Activated naive CD4-positive, alpha-beta T cell treated with anti-CD3 and anti-CD28 coated beads, Interleukin-2, amount 50 U/mL, for 24 hours (primary cell): ENCODE results near the gene EPRS1.
"Not testable (repeated sequence)": the region's sequence is repeated elsewhere in the genome, so short reads cannot be mapped to it uniquely, and the experiment has no call there.

Experiments used
- H3K27ac Mint-ChIP-seq: one replicate; pipeline ENCODE4 v1.8.0; 2021; ENCODE audit warnings: mild to moderate bottlenecking, mixed read lengths
- H3K27me3 Mint-ChIP-seq: one replicate; pipeline ENCODE4 v1.8.0; 2021; ENCODE audit warnings: mixed read lengths
- H3K36me3 Mint-ChIP-seq: one replicate; pipeline ENCODE4 v1.8.0; 2021; ENCODE audit warnings: mixed read lengths
- H3K4me1 Mint-ChIP-seq: one replicate; pipeline ENCODE4 v1.8.0; 2021; ENCODE audit warnings: mixed read lengths
- H3K4me3 Mint-ChIP-seq: one replicate; pipeline ENCODE4 v1.8.0; 2021; ENCODE audit warnings: mild to moderate bottlenecking, mixed read lengths
- H3K9me3 Mint-ChIP-seq: one replicate; pipeline ENCODE4 v1.8.0; 2021; ENCODE audit warnings: mixed read lengths

EPRS1 gene

DNA sequence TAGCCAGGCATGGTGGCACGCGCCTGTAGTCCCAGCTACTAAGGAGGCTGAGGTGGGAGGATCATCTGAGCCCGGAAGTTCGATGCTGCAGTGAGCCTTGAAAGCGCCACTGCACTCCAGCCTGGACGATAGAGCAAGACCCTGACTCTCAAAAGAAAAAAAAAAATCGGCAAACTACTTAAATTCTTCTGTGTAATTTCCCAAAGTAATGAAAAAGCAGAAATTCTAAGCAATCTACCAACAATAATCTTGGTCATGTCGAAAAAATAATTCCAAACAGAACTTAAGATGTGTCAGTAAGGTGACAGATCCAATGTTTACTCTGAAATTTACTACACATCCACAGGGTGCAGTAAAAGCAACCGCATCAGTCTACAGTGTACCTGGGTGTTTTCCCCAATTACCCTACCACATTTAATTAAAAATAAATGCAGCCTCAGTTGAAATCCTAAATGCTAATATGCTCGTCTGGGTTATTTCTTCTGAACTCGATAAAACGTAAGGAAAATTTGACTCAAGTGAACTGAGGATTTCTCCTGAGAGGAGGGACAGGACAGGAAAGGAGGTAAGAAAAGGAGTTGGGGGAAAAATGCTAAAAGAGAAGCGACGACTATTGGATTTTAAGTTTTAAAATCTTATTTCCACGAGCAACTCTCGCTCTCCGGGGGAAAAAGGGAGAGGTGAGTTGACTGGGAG is 801 bp downstream of the EPRS1 start:
- peaks cover 7% of the 10 kb centered on the region for H3K36me3 Mint-ChIP-seq
- H3K9me3 Mint-ChIP-seq = no peaks in the 10 kb centered on the region
- no peaks in the 10 kb centered on the region for H3K27me3 Mint-ChIP-seq
- peaks cover 32% of the 10 kb centered on the region for H3K4me1 Mint-ChIP-seq
- H3K4me3 Mint-ChIP-seq = peak overlapping the region; percentile 97
- peak overlapping the region; percentile 99 for H3K27ac Mint-ChIP-seq

DNA sequence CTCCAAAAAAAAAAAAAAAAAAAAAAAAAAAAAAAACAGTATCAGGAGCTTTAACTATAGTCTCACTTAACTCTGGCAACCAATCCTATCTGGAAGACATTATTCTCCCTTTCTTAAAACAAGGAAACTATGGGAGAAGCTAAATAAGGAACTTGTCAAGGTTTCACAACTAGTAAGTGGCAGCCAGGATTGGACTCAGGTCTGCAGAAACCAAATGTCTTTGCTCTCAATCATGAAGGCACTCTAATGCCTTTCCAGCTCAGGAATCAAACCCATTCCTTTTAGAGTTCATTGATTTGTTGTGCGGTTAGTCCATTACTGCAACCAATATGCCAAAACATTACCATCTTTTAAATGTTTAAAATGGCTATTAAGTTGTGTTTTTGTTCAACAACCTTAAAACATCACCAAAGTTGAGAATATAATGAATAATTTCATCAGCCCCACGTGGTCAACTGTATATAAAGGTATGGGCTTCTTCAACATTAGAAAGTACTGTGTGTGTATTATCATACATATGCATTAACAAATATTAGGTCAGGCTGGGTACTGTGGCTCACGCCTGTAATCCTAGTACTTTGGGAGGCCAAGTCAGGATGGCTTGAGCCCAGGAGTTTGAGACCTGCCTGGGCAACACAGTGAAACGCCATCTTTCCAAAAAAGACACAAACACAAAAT is 1.5 kb downstream of the EPRS1 start:
- Mint-ChIP-seq H3K36me3 (peaks cover 7% of the 10 kb centered on the region), H3K9me3 (no peaks in the 10 kb centered on the region), H3K27me3 (no peaks in the 10 kb centered on the region), H3K27ac (peak overlapping the region; percentile 99), H3K4me1 (peaks cover 32% of the 10 kb centered on the region), H3K4me3 (peak overlapping the region; percentile 97)

DNA sequence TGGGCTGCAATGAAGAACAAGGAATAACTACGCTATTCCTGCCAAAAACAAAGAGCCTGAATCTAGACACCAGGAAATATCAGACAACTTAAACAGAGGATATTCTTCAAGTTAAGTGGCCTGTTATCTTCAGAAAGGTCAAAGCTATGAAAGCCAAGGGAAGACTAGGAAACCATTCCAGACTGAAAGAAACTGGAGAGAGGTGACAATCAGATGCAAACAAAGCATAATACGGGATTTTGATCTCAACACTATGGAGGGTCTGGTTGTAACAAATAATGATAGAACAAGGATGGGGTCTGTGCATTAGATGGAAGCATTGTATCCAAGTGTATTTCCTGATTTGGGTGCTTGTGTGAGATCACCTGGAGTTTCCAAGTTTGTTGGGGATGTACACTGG is 2.7 kb downstream of the EPRS1 start:
- Mint-ChIP-seq H3K36me3 (peaks cover 10% of the 10 kb centered on the region), H3K27ac (peak overlapping the region; percentile 79), H3K9me3 (no peaks in the 10 kb centered on the region), H3K4me1 (peaks cover 38% of the 10 kb centered on the region), H3K27me3 (no peaks in the 10 kb centered on the region), H3K4me3 (peak overlapping the region; percentile 83)

DNA sequence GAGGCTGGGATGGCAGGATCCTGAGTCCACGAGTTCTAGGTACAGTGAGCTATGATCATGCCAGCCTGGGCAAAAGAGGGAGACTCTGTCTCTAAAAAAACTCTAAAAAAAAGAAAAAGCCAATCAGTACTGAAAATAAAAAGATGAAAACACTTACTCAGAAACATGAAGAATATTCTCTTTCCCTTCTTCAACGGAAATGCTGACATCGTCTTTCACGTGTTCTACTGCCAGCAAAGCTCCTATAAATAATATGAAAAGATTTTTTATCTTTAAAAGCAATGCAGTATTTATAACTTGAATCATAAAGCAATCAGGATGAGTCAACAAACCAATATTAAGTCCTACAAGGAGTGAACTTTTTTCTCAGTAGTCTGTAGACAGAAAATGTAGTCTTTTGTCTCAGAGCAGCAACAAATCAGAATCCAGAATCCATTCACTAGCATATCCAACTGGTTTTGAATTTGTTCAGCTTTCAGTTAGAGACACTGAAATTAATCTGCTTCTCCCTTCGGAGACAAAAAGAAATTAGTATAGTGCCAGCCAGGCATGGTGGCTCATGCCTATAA is 6.2 kb downstream of the EPRS1 start:
- Mint-ChIP-seq H3K27ac (no peak overlapping the region), H3K4me1 (peaks cover 50% of the 10 kb centered on the region), H3K27me3 (no peaks in the 10 kb centered on the region), H3K9me3 (no peaks in the 10 kb centered on the region), H3K36me3 (peaks cover 13% of the 10 kb centered on the region), H3K4me3 (no peak overlapping the region)

DNA sequence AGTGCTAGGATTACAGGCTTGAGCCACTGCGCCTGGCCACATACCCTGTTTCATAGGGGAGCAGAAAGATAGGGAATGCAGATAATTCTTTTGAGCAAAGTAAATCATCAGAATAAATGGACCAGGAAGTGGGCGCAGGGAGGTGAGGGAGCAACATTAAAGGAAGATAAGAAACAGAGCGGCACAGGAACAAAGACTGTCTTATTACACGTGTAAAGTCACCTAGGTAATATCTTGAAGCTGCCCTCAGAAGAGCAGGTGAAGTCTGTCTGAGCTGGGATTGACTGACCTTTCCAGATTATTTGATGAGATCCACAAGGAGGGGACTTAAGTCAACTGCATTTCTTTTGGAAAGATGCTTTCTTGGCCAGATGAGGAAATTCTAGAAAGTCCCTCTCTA is 7.7 kb downstream of the EPRS1 start:
- Mint-ChIP-seq H3K4me3 (no peak overlapping the region), H3K27me3 (no peaks in the 10 kb centered on the region), H3K36me3 (peaks cover 15% of the 10 kb centered on the region), H3K9me3 (no peaks in the 10 kb centered on the region), H3K27ac (no peak overlapping the region), H3K4me1 (peaks cover 47% of the 10 kb centered on the region)

DNA sequence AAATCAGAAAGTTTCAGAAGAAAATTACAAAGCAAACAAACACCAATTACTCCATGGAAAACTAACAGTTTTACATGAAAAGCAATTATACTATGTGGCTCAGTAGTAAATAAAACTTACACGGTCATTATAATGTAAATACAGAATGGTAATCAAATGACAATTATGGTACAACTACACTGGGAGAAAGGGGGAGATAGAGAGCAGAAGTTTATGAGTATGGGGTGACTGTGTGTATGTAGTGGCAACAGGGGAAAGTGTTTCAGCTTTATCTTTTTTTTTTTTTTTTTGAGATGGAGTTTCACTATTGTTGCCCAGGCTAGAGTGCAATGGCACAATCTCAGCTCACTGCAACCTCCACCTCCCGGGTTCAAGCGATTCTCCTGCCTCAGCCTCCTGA is 8.5 kb downstream of the EPRS1 start:
- Mint-ChIP-seq H3K36me3 (peaks cover 12% of the 10 kb centered on the region), H3K4me1 (peaks cover 38% of the 10 kb centered on the region), H3K27ac (peak overlapping the region; percentile 33), H3K4me3 (peak overlapping the region; percentile 49)
- not testable (repeated sequence) for H3K27me3 Mint-ChIP-seq, H3K9me3 Mint-ChIP-seq

DNA sequence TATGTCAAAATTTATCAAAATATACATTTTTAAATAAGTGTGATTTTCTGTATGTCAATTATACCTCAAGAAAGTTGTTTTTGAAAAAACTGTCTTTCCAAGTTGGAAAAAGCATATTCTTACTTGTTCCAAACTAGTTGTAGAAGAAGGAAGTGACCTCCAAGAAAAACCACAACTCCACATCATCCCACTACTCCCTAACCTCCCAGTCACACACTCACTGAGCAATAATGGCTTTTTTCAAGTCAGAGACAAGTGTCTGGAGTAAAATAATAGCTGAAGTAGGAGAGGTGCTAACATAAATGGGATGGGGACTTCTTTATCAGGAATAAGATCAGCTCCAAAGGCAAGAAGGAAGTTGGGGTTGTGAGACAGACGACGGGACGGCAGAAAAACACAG is 13.4 kb downstream of the EPRS1 start:
- H3K4me1 Mint-ChIP-seq = peaks cover 28% of the 10 kb centered on the region
- peaks cover 21% of the 10 kb centered on the region for H3K36me3 Mint-ChIP-seq
- H3K27ac Mint-ChIP-seq = no peak overlapping the region
- no peaks in the 10 kb centered on the region for H3K27me3 Mint-ChIP-seq
- H3K4me3 Mint-ChIP-seq = no peak overlapping the region
- no peaks in the 10 kb centered on the region for H3K9me3 Mint-ChIP-seq

DNA sequence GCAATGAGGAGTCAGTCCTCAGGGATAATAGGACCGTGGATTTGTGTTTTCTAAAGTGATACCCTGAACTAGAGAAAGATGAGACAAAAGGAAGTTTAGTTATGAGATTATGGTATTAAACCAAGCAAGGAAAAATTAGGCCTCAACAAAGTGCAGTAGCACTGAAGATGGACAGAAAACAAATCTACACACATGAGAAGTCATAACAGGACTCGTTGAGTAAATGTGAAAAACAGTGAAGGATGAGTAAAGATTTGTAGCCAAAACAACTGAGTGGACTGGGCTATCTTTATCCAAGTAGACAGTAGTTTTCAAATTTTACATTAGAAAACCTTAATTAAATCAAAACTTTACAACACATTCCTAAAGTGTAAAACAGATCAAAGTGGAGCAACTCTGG is 15.0 kb downstream of the EPRS1 start:
- no peak overlapping the region for H3K27ac Mint-ChIP-seq
- H3K27me3 Mint-ChIP-seq = no peaks in the 10 kb centered on the region
- peaks cover 15% of the 10 kb centered on the region for H3K36me3 Mint-ChIP-seq
- no peak overlapping the region for H3K4me3 Mint-ChIP-seq
- H3K4me1 Mint-ChIP-seq = peaks cover 15% of the 10 kb centered on the region
- H3K9me3 Mint-ChIP-seq = no peaks in the 10 kb centered on the region

DNA sequence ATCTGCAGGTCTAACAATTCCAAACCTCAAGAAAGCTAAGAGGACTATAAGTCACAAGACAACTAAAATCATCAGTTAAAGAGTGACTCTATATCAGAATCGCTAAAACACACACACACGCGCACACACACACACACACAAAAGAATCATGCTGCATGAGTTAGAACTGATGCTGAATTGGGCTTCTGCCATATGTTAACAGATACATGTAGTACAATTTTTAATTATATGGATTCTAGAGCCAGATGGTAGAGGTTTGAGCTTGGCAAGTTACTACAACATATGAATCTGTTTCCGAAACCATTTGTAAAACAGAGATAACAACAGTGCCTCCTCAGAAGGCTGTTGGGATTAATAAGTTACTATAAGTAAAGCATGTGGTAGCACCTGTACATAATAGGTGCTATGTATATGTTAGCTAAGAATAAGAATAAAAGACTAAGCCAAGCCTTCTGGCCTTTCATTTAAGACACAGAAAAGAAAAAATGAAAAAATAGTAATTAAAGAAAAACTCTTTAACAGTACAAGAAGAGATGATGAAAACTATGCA is 17.9 kb downstream of the EPRS1 start:
- Mint-ChIP-seq H3K27ac (no peak overlapping the region), H3K36me3 (peaks cover 15% of the 10 kb centered on the region), H3K27me3 (no peaks in the 10 kb centered on the region), H3K4me1 (peaks cover 7% of the 10 kb centered on the region), H3K9me3 (no peaks in the 10 kb centered on the region), H3K4me3 (no peak overlapping the region)

DNA sequence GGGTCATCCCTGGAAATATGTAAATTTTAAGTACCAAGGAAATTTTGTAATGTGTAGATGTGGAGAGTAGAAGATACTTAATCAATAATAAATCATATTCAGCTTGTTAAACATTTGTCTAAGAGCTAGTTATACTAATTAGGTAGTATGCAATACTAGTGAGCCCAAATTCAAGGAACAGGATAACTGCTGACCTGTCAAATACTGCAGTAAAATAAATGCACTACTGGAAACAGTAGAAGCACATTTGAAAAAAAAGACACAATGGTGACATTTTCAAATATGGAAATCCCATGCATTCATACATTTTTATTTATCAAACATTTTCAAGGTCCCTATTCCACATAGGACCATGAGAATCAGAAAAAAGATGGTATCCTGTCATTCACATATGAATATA is 27.2 kb downstream of the EPRS1 start:
- H3K9me3 Mint-ChIP-seq = no peaks in the 10 kb centered on the region
- H3K27ac Mint-ChIP-seq = no peak overlapping the region
- peaks cover 31% of the 10 kb centered on the region for H3K36me3 Mint-ChIP-seq
- no peak overlapping the region for H3K4me3 Mint-ChIP-seq
- H3K27me3 Mint-ChIP-seq = no peaks in the 10 kb centered on the region
- H3K4me1 Mint-ChIP-seq = peaks cover 13% of the 10 kb centered on the region

DNA sequence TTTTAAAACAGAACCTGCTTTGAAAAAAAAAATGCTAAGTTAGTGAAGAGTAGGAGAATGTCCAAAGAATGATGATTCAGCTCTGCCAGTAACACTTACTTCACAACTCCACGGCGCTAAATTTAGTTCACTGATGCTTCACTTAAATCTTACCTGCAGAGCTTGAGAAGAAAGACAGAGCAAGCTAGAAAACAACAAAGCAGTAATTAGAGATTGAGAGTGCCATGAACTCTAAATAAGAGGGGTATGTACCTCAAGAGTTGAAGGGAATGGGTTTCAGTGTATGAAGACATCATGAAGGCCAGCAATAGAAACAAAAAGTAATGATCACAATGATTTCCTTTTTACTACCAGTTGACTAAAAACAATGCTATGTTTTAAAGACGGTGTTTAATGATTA is 32.8 kb downstream of the EPRS1 start:
- Mint-ChIP-seq H3K27me3 (no peaks in the 10 kb centered on the region), H3K9me3 (no peaks in the 10 kb centered on the region), H3K4me3 (no peak overlapping the region), H3K36me3 (peaks cover 25% of the 10 kb centered on the region), H3K4me1 (peaks cover 22% of the 10 kb centered on the region), H3K27ac (no peak overlapping the region)

DNA sequence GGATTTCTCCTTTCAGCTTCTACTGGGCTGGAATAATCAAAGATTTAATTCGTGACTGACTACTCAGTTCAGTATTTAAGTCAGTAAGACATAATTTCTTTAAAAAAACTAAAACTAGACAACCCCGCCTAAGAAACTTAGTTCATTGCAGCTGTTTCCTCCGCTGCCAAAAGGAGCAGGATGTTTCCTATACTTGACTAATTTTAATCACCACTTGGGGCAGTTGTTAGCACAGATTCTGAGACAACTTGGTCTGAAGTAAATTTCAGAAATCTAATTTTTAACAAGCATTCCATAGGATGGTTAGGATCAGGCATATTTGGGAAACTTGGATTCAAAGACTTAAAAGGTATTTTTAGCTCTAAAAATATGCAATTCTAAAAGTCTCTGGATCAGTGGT is 34.0 kb downstream of the EPRS1 start:
- Mint-ChIP-seq H3K4me1 (peaks cover 22% of the 10 kb centered on the region), H3K27ac (peak overlapping the region; percentile 72), H3K36me3 (peaks cover 28% of the 10 kb centered on the region), H3K27me3 (no peaks in the 10 kb centered on the region), H3K4me3 (no peak overlapping the region), H3K9me3 (no peaks in the 10 kb centered on the region)

DNA sequence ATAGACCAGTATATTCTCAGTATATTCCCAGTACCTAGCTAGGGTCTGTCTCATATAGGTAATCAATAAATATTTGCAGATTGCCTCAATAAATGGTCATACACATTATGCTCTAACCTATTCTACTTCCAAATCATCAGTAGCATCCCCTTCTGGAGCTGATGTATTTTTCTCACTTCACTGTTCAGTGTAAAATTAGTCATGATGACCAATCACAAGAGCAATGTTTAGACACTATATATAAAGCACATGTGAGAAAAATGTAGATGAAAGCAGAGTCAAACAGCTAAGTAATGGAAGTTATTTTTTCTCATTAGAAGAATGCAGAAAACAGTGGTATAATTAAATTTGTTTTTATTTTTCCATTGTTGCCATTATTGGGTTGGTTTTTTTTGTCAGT is 34.7 kb downstream of the EPRS1 start:
- H3K27ac Mint-ChIP-seq = no peak overlapping the region
- no peaks in the 10 kb centered on the region for H3K9me3 Mint-ChIP-seq
- peaks cover 22% of the 10 kb centered on the region for H3K4me1 Mint-ChIP-seq
- H3K4me3 Mint-ChIP-seq = no peak overlapping the region
- H3K27me3 Mint-ChIP-seq = no peaks in the 10 kb centered on the region
- H3K36me3 Mint-ChIP-seq = peaks cover 31% of the 10 kb centered on the region

DNA sequence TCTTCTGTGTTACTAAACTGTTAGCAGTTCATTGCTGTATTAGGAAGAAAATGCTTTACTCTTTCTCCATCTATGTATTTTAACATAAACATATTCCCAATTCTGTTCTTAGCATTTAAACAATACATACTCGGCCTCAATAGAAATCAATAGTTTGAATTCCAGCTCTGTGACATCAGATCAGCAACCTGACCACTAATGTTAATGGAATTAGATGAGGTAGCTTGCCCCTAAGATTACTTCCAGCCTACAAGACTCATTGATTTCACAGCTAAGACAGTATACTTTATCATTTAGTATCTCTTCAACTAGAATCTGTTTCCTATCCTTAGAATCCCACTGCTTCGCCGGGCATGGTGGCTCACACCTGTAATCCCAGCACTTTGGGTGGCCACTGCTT is 38.9 kb downstream of the EPRS1 start:
- Mint-ChIP-seq H3K27me3 (no peaks in the 10 kb centered on the region), H3K4me3 (no peak overlapping the region), H3K9me3 (no peaks in the 10 kb centered on the region), H3K4me1 (no peaks in the 10 kb centered on the region), H3K36me3 (peaks cover 24% of the 10 kb centered on the region), H3K27ac (no peak overlapping the region)

DNA sequence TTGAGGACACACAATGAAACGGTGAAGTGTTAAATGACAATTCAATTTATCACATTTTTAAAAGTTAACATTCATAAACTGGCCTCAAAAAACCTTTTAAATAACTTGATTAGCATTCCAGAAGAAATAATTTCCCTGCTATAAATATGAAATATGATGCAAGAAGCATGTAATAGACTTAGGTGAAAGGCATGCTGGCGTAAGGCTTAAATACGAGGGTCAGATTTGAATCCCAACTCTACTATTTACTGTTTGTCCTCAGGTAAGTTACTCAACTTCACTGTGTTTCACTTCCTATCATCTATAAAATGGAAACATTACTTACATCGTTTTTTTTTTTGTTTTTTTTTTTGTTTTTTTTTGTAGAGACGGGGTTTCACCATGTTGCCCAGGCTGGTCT is 40.8 kb downstream of the EPRS1 start:
- Mint-ChIP-seq H3K9me3 (no peaks in the 10 kb centered on the region), H3K27ac (no peak overlapping the region), H3K4me3 (no peak overlapping the region), H3K4me1 (no peaks in the 10 kb centered on the region), H3K27me3 (no peaks in the 10 kb centered on the region), H3K36me3 (peaks cover 23% of the 10 kb centered on the region)

DNA sequence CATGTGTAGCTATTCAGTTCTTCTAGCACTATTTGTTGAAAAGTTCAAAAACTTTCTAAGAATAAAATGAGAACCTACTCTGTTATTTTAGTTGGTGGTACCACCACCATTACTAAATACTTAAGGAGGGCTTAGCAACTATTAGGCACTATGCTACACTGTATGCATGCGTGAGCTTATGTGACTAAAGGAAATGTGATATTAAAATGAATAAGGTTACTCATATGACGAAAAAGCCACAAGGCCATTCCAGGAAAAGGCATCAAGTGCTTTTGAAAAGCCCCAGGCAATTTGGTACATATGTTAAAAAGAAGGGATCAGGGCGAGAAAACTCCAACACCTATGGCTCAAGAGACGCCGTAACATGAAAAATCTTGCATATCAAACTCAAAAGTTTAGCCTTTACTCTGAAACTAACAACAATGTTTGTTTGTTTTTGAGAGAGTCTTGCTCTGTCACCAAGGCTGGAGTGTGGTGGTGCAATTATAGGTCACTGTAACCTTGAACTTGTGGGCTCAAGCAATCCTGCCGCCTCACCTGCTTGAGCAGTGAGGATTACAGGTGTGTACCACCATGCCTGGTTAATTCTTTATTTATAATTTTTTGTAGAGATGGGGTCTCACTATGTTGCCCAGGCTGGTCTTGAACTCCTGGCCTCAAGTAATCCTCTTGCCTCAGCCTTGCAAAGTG is 42.5 kb downstream of the EPRS1 start:
- Mint-ChIP-seq H3K4me1 (no peaks in the 10 kb centered on the region), H3K27ac (no peak overlapping the region), H3K9me3 (no peaks in the 10 kb centered on the region), H3K36me3 (peaks cover 20% of the 10 kb centered on the region), H3K27me3 (no peaks in the 10 kb centered on the region), H3K4me3 (no peak overlapping the region)
